Daoy (cell line): ENCODE data around the gene ZNF836. TPM values are rescaled to one million over a fixed set of nuclear protein-coding genes. Genes with fewer than 3 reads are reported as not detected.

Source experiments
- DNase-seq: peaks from one replicate; pipeline ENCODE4 v3.0.0-alpha.2; 2015; ENCODE audit warnings: low read depth
- total RNA-seq: library from RNA; depleted of rRNA; stranded (reverse); fragments of >200 nt; shearing (Covaris generic); gene quantifications from 2 replicates; pipeline ENCODE4 v1.2.3, GENCODE V29; 2014

The ZNF836 gene
- total RNA-seq, 1 experiment from 2014 or later, result 2.5 TPM

DNA sequence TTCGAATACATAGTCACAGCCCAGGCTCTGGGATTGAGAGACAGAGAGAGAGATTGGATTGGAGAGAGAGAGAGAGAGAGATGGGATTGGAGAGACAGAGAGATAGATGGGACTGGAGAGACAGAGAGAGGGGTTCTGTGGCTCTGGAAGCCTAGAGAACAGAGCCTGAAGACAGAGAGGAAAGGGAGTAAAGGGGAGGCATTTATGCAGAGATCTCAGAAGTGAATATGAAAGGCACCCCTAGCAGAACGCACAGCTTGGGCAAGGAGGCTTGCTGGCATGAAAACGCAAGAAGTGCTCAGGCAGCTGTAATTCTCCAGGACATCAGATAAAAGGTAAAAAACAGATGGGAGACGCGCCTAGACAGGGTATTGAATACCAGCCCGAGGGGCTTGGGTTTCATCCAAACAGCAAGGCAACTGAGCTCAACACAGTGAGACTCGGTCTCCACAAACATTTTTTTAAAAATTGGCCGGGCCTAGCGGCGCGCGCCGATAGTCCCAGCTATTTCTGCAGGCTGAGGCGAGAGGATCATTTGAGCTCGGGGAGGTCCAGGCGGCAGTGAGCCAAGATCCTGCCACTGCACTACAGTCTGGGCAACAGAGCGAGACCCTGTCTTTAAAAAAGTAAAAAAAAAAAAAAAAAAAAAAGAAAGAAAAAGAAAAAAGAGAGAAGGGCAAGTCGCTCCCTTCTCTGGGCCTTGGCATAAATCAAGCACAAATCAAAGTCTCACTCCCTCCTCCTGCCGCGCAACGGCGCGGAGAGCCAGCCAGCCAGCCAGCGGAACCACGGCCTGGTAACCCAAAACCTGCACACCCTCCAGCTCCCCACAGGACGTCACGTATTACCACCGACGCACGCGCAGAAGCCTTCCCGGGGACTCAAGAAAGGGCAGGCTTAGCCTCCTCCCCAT is 17.7 kb upstream of the ZNF836 start:
- no peak for DNase-seq

DNA sequence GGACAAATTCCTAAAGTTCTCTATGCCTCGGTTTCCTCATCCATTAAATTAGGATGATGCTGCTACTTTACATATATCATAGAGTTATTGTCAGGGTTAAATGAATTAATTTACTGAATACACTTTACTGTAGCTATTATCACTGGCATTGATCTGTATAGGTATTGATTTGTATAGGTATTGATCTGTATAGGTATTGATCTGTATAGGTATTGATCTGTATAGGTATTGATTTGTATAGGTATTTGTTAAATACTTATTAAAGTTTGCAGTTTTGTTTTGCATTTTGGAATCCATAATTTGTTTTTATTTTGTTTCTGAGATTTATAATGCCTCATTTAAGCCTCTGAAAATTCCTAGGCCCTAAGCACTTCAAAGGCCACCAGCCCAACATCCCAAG is 16.0 kb upstream of the ZNF836 start:
- no peak for DNase-seq

GRCh38 chr19:52176574-52176973 is 5.2 kb upstream of the ZNF836 start:
- no peak for DNase-seq

GRCh38 chr19:52172347-52172746 is 926 bp upstream of the ZNF836 start:
- no peak for DNase-seq

DNA sequence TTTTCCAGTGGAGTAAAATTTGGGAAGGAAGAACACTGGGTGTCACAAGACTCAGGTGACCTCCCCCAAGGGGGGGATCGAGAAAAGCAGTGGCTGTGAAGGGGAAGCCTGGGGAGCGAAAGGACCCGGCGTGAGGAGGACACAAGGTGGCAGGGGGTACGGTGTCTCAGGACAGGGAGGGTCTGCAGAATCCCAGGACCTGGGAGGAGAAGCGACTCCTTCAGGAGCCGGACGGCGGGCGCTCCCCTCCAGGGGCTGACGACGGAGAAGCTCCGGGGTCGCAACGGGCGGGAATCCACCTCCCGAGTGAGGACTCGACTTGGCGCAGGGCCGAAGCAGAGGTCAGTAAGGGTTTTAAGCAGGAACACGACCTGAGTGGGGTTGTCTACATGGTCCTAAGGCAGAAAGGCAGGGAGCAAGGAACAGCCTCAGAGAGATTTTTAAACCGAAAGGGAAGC is 529 bp downstream of the ZNF836 start:
- DNase-seq, result peak; percentile 19

- DNase-seq, result no peak
Measured at GRCh38 chr19:52170304-52170703, 1.1 kb downstream of the ZNF836 start.

DNA sequence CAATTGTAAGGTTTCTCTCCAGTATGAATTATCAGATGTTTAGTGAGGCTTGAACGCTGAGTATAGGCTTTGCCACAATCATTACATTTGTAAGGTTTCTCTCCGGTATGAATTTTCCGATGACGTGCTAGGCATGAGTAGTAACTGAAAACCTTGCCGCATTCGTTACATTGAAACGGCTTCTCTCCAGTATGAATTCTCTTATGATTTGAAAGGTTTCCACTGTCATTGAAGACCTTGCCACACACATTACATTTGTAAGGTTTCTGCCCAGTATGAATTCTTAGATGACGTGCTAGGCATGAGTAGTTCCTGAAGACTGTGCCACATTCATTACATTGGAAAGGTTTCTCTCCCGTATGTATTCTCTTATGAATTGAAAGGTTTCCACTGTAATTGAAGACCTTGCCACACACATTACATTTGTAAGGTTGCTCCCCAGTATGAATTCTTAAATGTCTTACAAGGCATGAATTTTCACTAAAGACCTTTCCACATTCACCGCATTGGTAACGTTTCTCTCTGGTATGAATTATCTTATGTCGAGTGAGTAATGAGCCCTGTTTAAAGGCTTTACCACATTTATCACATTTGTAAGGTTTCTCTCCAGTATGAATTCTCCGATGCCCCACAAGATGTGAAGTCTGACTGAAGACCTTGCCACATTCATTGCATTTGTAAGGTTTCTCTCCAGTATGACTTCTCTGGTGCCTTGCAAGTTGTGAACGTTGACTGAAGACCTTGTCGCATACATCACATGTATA is 15.6 kb downstream of the ZNF836 start:
- DNase-seq, result no peak

GRCh38 chr19:52148256-52148655 is 23.2 kb downstream of the ZNF836 start:
- DNase-seq, result no peak

DNA sequence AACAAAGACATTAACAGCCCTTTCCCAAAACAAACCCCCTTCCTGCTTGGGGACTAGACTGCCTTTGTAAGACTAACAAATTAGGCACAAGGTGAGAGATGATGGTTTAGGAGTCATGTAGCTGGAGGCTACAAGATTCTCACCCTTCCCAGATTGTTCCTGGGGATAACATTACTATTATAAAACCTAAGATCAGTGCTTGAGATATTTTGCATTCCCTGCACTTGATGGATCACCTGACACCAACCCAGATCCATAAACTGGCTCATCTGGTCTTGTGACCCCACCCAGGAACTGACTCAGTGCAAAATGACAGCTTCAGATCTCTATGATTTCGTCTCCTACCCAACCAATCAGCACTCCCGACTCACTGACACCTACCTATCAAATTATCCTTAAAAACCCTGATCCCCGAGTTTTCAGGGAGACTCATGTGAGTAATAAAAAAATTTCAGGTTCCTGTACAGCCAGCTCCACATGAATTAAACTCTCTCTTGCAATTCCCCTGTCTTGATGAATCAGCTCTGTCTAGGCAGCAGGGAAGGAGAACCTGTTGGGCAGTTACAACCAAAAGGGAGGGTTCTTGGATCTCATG is 29.3 kb downstream of the ZNF836 start:
- DNase-seq, result no peak

- no peak for DNase-seq
Measured at GRCh38 chr19:52141203-52141602, 30.2 kb downstream of the ZNF836 start.

GRCh38 chr19:52140032-52140710 is 31.2 kb downstream of the ZNF836 start:
- no peak for DNase-seq

DNA sequence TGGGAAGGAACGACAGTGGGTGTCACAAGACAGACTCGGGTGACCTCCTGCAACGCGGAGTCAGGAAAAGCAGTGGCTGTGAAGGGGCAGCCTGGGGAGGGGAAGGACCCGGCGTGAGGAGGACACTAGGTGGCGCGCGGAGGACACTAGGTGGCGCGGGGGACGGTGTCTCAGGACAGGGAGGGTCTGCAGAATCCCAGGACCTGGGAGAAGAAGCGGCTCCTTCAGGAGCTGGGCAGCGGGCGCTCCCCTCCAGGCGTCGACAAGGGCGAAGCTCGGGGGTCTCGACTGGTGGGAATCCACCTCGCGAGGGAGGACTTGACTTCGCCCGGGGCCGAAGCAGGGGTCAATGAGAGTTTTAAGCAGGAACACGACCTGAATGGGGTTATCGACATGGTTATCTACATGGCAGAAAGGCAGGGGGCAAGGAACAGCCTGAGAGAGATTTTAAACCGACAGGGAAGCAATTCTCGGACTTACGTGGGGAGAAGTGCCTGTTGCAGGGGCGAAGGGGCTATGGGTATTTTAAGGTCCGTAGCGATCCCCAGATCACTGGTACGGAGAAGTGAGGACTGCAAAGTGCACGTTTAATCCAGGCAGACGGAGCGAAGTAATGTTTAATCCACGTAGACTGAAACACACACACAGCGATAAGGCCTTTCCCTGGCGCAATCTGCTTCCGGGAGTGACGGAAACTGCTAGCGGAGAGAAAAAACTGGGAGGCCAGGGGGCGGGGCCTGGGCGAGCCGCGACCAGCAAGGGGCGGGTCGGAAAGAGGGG is 32.0 kb downstream of the ZNF836 start, which contains the start of gene ZNF616:
Gene ZNF616, minus strand, starts transcription at position 687 of the 780 bp plus-strand sequence. CDS start 9,426 bp downstream, outside the sequence.
- DNase-seq, result peak; percentile 96

GRCh38 chr19:52138983-52139251 is 32.5 kb downstream of the ZNF836 start:
- no peak for DNase-seq

- DNase-seq, result peak; percentile 64
Measured at GRCh38 chr19:52138278-52138982, 33.0 kb downstream of the ZNF836 start.

DNA sequence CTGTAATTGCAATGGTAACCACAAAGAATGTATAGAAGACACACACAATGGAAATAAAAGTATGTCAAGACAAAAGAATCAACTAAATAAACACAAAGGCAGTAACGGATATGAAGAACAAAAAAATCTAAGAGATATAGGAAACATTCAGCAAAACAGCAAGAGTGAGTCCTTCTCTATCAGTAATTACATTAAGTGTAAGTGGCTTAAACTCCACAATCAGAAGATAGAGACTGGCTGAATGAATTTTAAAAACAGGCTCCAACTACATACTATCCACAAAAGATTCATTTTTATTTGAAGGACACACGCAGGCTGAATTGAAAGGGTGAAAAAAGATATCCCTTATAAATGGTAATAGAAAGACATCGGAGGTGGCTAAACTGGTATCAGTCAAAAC is 51.1 kb downstream of the ZNF836 start:
- DNase-seq, result no peak

DNA sequence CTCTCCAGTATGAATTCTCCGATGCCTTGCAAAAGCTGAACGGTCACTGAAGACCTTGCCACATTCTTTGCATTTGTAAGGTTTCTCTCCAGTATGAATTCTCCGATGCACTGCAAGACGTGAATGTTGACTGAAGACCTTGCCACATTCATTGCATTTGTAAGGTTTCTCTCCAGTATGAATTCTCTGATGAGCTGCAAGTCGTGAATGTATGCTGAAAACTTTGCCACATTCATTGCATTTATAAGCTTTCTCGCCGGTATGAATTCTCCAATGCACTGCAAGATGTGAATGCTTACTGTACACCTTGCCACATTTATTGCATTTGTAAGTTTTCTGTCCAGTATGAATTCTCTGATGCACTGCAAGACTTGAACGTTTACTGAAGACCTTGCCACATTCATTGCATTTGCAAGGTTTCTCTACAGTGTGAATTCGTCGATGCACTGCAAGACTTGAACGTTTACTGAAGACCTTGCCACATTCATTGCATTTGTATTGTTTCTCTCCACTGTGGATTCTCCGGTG is 55.8 kb downstream of the ZNF836 start:
- no peak for DNase-seq

DNA sequence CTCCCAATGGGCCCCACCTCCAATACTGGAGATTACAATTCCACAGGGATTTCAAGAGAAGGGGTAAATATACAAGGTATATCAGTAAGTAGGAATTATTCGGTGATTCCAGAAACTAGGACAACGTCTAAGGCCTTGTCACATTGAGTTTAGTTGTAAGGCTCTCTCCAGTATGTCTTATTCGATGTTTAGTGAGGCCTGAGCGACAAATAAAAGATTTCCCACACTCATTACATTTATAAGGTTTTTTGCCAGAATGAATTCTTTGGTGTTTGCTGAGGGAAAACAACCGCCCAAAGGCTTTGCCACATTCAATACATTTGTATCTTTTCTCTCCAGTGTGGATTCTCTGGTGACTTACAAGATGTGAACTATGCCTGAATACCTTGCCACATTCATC is 56.7 kb downstream of the ZNF836 start:
- DNase-seq, result no peak

- no peak for DNase-seq
Measured at GRCh38 chr19:52112624-52113023, 58.8 kb downstream of the ZNF836 start.

DNA sequence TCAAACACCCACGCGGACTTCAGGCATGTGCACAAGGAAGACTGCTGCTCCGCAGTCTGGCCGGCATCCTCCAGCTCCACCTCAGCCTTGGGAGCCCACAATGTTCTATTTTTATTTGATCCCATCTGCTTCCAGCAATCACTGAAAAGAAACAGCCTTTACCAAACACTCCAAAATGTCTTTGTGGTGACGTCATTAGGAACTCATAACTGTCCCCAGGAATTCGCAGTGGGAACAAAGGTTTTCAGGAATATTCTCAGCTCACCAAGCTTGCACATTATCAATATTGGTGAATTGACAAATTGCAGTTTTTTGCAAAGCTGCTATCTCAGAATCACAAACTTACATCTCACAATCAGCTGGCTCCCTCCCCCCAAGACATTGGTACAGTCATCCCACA is 60.6 kb downstream of the ZNF836 start:
- no peak for DNase-seq
